HepG2 (cell line): ENCODE measurements around the gene CCDC117. TPM values are rescaled to one million over a fixed set of nuclear protein-coding genes. Genes with fewer than 3 reads are reported as not detected.

Experiments used
- KAT2B ChIP-seq: fragments of 150-350 bp; IDR thresholded peaks from 2 replicates; pipeline ENCODE4 v1.6.1; 2014; ENCODE audit warnings: low read depth, low read length, borderline replicate concordance
- ZNF674 ChIP-seq: sonication (generic); formaldehyde crosslinking; IDR thresholded peaks from 2 replicates; pipeline ENCODE4 v1.5.0; 2020; ENCODE audit warnings: low read depth, mild to moderate bottlenecking, missing genetic modification reagents
- polyA plus RNA-seq, 8 experiments: library from polyadenylated mRNA; depleted of rRNA in 3 of 8; stranded (reverse) in 7 of 8; unstranded in 1 of 8; fragments of >200 nt; fragmentation: Illumina TruSeq in 4 of 8; extraction: Trizol in 4 of 8; gene quantifications; 2 replicates each; pipeline versions ENCODE4 v1.2.1 to v1.2.3, GENCODE V29; 2011 to 2016; ENCODE audit warnings: low read depth in 4 of 8, missing spikeins in 1 of 8, mixed read lengths in 1 of 8; ENCODE audit not compliant: insufficient read depth in 1 of 8
- total RNA-seq, 5 experiments: library from RNA; depleted of rRNA; stranded (reverse); fragments of >200 nt; fragmentation: Illumina TruSeq; extraction: Trizol; gene quantifications; 2 replicates each; pipeline ENCODE4 v1.2.3, GENCODE V29; 2016; ENCODE audit warnings: low read depth in 1 of 5
- TF ChIP-seq, protein P1 (sequence below): sonication (generic); formaldehyde crosslinking; IDR thresholded peaks from 2 replicates; pipeline ENCODE4 v1.4.0; 2020; ENCODE audit warnings: mild to moderate bottlenecking, missing genetic modification reagents

Gene CCDC117
- total and polyA plus RNA-seq, 2 of the 13 experiments (the other 11 are each of a cell fraction or from before 2014, with no cell fraction given): 12.6 to 34.2 TPM

DNA sequence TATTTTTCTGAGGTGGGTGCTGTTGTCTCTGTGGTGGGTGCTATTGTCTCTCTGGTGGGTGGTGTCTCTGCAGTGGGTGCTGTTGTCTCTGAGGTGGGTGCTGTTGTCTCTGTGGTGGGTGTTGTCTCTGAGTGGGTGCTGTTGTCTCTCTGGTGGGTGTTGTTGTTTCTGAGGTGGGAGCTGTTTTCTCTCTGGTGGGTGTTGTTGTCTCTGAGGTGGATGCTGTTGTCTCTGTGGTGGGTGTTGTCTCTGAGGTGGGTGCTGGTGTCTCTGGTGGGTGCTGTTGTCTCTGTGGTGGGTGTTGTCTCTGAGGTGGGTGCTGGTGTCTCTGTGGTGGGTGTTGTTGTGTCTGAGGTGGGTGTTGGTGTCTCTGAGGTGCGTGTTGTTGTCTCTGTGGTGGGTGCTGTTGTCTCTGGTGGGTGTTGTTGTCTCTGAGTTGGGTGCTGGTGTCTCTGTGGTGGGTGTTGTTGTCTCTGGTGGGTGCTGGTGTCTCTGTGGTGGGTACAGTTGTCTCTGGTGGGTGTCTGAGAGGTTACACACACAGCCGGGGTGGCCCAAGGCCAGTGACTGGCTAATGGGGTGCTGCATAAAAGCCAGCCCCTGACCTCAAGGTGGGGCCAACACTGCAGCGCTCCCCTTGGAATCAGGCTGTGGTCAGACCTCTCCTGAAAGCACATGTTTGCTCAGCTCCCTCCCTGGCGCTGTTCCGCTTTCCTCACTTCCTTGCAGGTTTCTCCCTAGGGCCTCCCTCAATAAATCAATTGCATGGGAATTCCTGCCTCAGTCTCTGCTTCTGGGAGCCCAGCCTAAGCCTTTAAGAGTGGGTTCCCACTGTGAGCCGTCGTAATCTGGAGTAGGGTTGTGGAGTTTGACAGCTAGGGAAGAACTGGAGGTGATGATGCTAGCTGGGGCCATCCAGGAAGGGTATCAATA is 58.9 kb downstream of the CCDC117 start (continued):
- TF ChIP-seq, protein P1, sequence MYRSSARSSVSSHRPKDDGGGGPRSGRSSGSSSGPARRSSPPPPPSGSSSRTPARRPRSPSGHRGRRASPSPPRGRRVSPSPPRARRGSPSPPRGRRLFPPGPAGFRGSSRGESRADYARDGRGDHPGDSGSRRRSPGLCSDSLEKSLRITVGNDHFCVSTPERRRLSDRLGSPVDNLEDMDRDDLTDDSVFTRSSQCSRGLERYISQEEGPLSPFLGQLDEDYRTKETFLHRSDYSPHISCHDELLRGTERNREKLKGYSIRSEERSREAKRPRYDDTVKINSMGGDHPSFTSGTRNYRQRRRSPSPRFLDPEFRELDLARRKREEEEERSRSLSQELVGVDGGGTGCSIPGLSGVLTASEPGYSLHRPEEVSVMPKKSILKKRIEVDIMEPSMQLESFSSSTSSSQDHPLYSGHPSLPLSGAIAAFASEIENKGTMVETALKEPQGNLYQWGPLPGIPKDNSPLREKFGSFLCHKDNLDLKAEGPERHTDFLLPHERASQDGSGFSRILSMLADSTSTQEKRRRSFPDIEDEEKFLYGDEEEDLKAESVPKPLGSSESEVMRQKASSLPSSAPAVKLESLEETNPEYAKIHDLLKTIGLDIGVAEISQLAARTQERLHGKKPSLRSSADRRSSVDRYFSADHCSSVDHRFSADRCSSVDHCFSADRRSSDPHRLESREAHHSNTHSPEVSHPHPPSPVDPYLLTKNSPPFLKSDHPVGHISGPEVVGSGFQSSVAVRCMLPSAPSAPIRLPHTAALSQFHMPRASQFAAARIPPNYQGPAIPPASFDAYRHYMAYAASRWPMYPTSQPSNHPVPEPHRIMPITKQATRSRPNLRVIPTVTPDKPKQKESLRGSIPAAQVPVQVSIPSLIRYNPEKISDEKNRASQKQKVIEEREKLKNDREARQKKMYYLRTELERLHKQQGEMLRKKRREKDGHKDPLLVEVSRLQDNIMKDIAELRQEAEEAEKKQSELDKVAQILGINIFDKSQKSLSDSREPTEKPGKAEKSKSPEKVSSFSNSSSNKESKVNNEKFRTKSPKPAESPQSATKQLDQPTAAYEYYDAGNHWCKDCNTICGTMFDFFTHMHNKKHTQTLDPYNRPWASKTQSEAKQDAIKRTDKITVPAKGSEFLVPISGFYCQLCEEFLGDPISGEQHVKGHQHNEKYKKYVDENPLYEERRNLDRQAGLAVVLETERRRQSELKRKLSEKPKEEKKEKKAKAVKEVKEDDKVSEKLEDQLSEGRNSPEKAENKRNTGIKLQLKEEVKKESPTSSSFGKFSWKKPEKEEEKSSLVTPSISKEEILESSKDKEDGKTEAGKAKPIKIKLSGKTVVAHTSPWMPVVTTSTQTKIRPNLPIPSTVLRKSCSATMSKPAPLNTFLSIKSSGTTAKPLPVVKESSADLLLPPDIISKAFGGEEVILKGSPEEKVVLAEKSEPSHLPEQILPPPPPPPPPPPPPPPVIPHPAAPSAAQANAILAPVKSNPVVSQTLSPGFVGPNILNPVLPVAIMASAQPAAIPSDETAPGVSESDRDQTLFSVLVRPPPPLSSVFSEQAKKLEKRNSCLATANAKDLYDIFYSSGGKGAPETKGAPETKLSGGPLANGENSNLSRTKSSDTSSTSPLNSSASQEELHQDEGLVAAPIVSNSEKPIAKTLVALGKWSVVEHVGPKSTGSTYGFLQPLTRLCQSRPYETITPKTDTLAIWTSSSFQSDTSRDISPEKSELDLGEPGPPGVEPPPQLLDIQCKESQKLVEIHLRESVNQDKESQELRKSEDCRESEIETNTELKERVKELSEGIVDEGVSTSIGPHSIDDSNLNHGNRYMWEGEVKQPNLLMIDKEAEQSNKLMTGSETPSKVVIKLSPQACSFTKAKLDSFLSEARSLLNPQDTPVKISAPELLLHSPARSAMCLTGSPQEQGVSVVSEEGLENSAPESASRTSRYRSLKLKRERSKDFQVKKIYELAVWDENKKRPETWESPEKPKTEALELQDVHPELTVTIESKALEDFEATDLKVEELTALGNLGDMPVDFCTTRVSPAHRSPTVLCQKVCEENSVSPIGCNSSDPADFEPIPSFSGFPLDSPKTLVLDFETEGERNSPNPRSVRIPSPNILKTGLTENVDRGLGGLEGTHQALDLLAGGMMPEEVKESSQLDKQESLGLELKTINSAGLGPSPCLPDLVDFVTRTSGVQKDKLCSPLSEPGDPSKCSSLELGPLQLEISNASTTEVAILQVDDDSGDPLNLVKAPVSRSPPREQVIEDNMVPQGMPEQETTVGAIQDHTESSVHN (CRISPR knock-in tag): no peak
- TF ChIP-seq KAT2B (no peak), ZNF674 (no peak)
